Erythroblast (primary cell): Measurements from ENCODE around the gene KIF2C.

Source experiments
- GATA1 ChIP-seq: IDR thresholded peaks from 2 replicates; pipeline ENCODE4 v1.6.1; 2011; ENCODE audit warnings: low read depth, mild to moderate bottlenecking, control low read depth, low read length, moderate library complexity
- POLR2A ChIP-seq: IDR thresholded peaks from 2 replicates; pipeline ENCODE4 v1.6.1; 2011; ENCODE audit warnings: mild to moderate bottlenecking, low read length

- TF ChIP-seq POLR2A (no peak), GATA1 (no peak)
Observed at GRCh38 chr1:44705470-44705869, 34.2 kb upstream of the KIF2C start.
